HG03159 (cell line): Measurements from ENCODE around the gene GNB1.

Experiments
- ATAC-seq: cut with Tn5 transposase; IDR thresholded peaks from one replicate; pipeline ENCODE4 v1.9.1; 2021; ENCODE audit warnings: mild to moderate bottlenecking, moderate library complexity; ENCODE audit not compliant: unreplicated experiment

GNB1 gene

GRCh38 chr1:1832820-1833219 lies 58.1 kb downstream of the GNB1 start:
- no peak for ATAC-seq

- no peak for ATAC-seq
Measured at GRCh38 chr1:1832166-1832565, 58.7 kb downstream of the GNB1 start.

- ATAC-seq: no peak
Measured at GRCh38 chr1:1827089-1827848, 63.6 kb downstream of the GNB1 start.

GRCh38 chr1:1826356-1827088 lies 64.4 kb downstream of the GNB1 start:
- ATAC-seq: no peak

- no peak for ATAC-seq
Measured at GRCh38 chr1:1825217-1825616, 65.7 kb downstream of the GNB1 start.

GRCh38 chr1:1819762-1820161 lies 71.1 kb downstream of the GNB1 start:
- ATAC-seq: no peak

- ATAC-seq: no peak
Measured at GRCh38 chr1:1817221-1817620, 73.7 kb downstream of the GNB1 start.

GRCh38 chr1:1815606-1816281 lies 75.1 kb downstream of the GNB1 start:
- ATAC-seq: no peak

- no peak for ATAC-seq
Measured at GRCh38 chr1:1809489-1809888, 81.4 kb downstream of the GNB1 start.

- ATAC-seq: no peak
Measured at GRCh38 chr1:1808206-1808605, 82.7 kb downstream of the GNB1 start.

- no peak for ATAC-seq
Measured at GRCh38 chr1:1806890-1807289, 84.0 kb downstream of the GNB1 start.

- no peak for ATAC-seq
Measured at GRCh38 chr1:1804301-1804700, 86.6 kb downstream of the GNB1 start.

- no peak for ATAC-seq
Measured at GRCh38 chr1:1802871-1803270, 88.0 kb downstream of the GNB1 start.

GRCh38 chr1:1799716-1800115 lies 91.2 kb downstream of the GNB1 start:
- ATAC-seq: peak; percentile 74

- ATAC-seq: no peak
Measured at GRCh38 chr1:1797731-1798341, 93.1 kb downstream of the GNB1 start.

- no peak for ATAC-seq
Measured at GRCh38 chr1:1796466-1796865, 94.4 kb downstream of the GNB1 start.

GRCh38 chr1:1794999-1795398 lies 95.9 kb downstream of the GNB1 start:
- no peak for ATAC-seq

GRCh38 chr1:1793481-1794244 lies 97.2 kb downstream of the GNB1 start:
- no peak for ATAC-seq

- ATAC-seq: no peak
Measured at GRCh38 chr1:1788646-1789431, 102.0 kb downstream of the GNB1 start.

GRCh38 chr1:1788136-1788535 lies 102.8 kb downstream of the GNB1 start:
- no peak for ATAC-seq
